ENCODE data around the gene BICRAL. TPM values are rescaled to one million over a fixed set of nuclear protein-coding genes. Genes with fewer than 3 reads are reported as not detected.

Gene BICRAL
- total and polyA plus RNA-seq, 2 donors from 2014 or later: 2.7 to 20.9 TPM

- Histone ChIP-seq H3K36me3 (ENCODE audit: control insufficient read depth in 2 of 3, insufficient read depth in 3 of 3, low read length in 3 of 3) (no peaks in the 10 kb centered on the region), H3K27me3 (ENCODE audit: control insufficient read depth, insufficient read depth, low read length) (no peaks in the 10 kb centered on the region), H3K9ac (ENCODE audit: low read length in 3 of 3) (peak overlapping the region; percentile 93 to 97 (median 97)), H3K27ac (ENCODE audit: low read depth in 2 of 2, low read length in 2 of 2) (peak overlapping the region; percentile 94 to 95), H3K9me3 (ENCODE audit: control insufficient read depth in 2 of 3, insufficient read depth in 1 of 3, low read length in 3 of 3) (no peaks in the 10 kb centered on the region), H3K4me1 (ENCODE audit: control insufficient read depth in 2 of 3, insufficient read depth in 2 of 3, low read depth in 1 of 3, low read length in 3 of 3) (peaks cover 0 to 6% (median 0%) of the 10 kb centered on the region in 3 donors), H3K4me3 (ENCODE audit: low read length in 3 of 3) (peak overlapping the region; percentile 98 to 99 (median 98))
- intact Hi-C loops (cut with DNase I): no loop called here
- peak; percentile 48 to 82 (median 71) for DNase-seq
- FAIRE-seq: no peak
- no peak for TF ChIP-seq CTCF (IDR thresholded peaks at IDR 0.05; ENCODE audit: borderline replicate concordance, extremely low read depth, insufficient read depth)
These were observed 36.7 kb upstream of the BICRAL start for GRCh38 chr6:42745083-42745639.

- DNase-seq (peak; percentile 98 to 100 (median 99)), FAIRE-seq (no peak)
- no peaks in the 10 kb centered on the region for H3K27me3 ChIP-seq (ENCODE audit: control insufficient read depth, insufficient read depth, low read length)
- peak within 1 kb of the TSS; percentile 98 to 99 (median 98) for H3K4me3 ChIP-seq (ENCODE audit: low read length in 3 of 3)
- peak within 1 kb of the TSS; percentile 93 to 97 (median 97) for H3K9ac ChIP-seq (ENCODE audit: low read length in 3 of 3)
- H3K36me3 ChIP-seq (ENCODE audit: control insufficient read depth in 2 of 3, insufficient read depth in 3 of 3, low read length in 3 of 3): no peaks in the 10 kb centered on the region
- H3K9me3 ChIP-seq (ENCODE audit: control insufficient read depth in 2 of 3, insufficient read depth in 1 of 3, low read length in 3 of 3): no peaks in the 10 kb centered on the region
- peaks cover 0 to 6% (median 0%) of the 10 kb centered on the region in 3 donors for H3K4me1 ChIP-seq (ENCODE audit: control insufficient read depth in 2 of 3, insufficient read depth in 2 of 3, low read depth in 1 of 3, low read length in 3 of 3)
- TF ChIP-seq CTCF (IDR thresholded peaks at IDR 0.05; ENCODE audit: borderline replicate concordance, extremely low read depth, insufficient read depth): no peak
- peak within 1 kb of the TSS; percentile 94 to 95 for H3K27ac ChIP-seq (ENCODE audit: low read depth in 2 of 2, low read length in 2 of 2)
- intact Hi-C loops (cut with DNase I): no loop called here
These were observed 36.0 kb upstream of the BICRAL start, which contains the start of gene TBCC for GRCh38 chr6:42745640-42746462. TSS of gene TBCC (minus strand) at chr6:42746103. CDS start at chr6:42746073, 30 bp downstream.

GRCh38 chr6:42746463-42747391, 35.1 kb upstream of the BICRAL start:
- Histone ChIP-seq H3K27ac (ENCODE audit: low read depth in 2 of 2, low read length in 2 of 2) (peak overlapping the region; percentile 92), H3K9ac (ENCODE audit: low read length in 3 of 3) (peak overlapping the region; percentile 42 to 80 (median 57)), H3K36me3 (ENCODE audit: control insufficient read depth in 2 of 3, insufficient read depth in 3 of 3, low read length in 3 of 3) (no peaks in the 10 kb centered on the region), H3K27me3 (ENCODE audit: control insufficient read depth, insufficient read depth, low read length) (no peaks in the 10 kb centered on the region), H3K9me3 (ENCODE audit: control insufficient read depth in 2 of 3, insufficient read depth in 1 of 3, low read length in 3 of 3) (no peaks in the 10 kb centered on the region), H3K4me1 (ENCODE audit: control insufficient read depth in 2 of 3, insufficient read depth in 2 of 3, low read depth in 1 of 3, low read length in 3 of 3) (peaks cover 0 to 6% (median 0%) of the 10 kb centered on the region in 3 donors), H3K4me3 (ENCODE audit: low read length in 3 of 3) (peak overlapping the region; percentile 73 to 85 (median 80))
- intact Hi-C loops (cut with DNase I): no loop called here
- DNase-seq (peak; percentile 91 to 96 (median 95)), FAIRE-seq (no peak)
- TF ChIP-seq CTCF (IDR thresholded peaks at IDR 0.05; ENCODE audit: borderline replicate concordance, extremely low read depth, insufficient read depth): no peak

Measured in kidney (tissue), 14 donors.